Aorta (tissue), 5 donors: ENCODE results near the gene AP4M1. TPM values are rescaled to one million over a fixed set of nuclear protein-coding genes. Genes with fewer than 3 reads are reported as not detected.
A peak's percentile ranks its signal among the peaks of the same experiment; 100 is the strongest.

Experiments
- ATAC-seq: fragments of 200-7000 bp; cut with Tn5 transposase; one replicate; pipeline ENCODE4 v1.9.1; 2022; ENCODE audit warnings: moderate library complexity; ENCODE audit not compliant: low FRiP score
- DNase-seq, 2 donors: peaks; one replicate each; pipeline ENCODE4 v3.0.0-alpha.2; 2020
- H3K27ac ChIP-seq, 2 donors: one replicate each; pipeline ENCODE4 v1.5.1; 2013; ENCODE audit warnings: low read length in 2 of 2, mild to moderate bottlenecking in 2 of 2, moderate library complexity in 2 of 2, control low read depth in 1 of 2, inconsistent platforms in 1 of 2, low read depth in 1 of 2
- H3K27me3 ChIP-seq, 2 donors: one replicate each; pipeline ENCODE4 v1.6.1; 2013; ENCODE audit warnings: control low read depth in 1 of 2, low read length in 1 of 2, mild to moderate bottlenecking in 1 of 2, moderate library complexity in 1 of 2; ENCODE audit not compliant: insufficient read depth in 2 of 2, control insufficient read depth in 1 of 2
- H3K36me3 ChIP-seq, 2 donors: one replicate each; pipeline ENCODE4 v1.6.1; 2013; ENCODE audit warnings: control low read depth in 1 of 2, low read length in 1 of 2, mild to moderate bottlenecking in 1 of 2; ENCODE audit not compliant: insufficient read depth in 2 of 2, control insufficient read depth in 1 of 2
- H3K4me1 ChIP-seq, 2 donors: one replicate each; pipeline ENCODE4 v1.6.1; 2013; ENCODE audit warnings: low read length in 2 of 2, control low read depth in 1 of 2, mild to moderate bottlenecking in 1 of 2, moderate library complexity in 1 of 2; ENCODE audit not compliant: insufficient read depth in 2 of 2, control insufficient read depth in 1 of 2
- H3K4me3 ChIP-seq, 2 donors: one replicate each; pipeline ENCODE4 v1.5.1; 2013; ENCODE audit warnings: low read length in 2 of 2, control low read depth in 1 of 2, mild to moderate bottlenecking in 1 of 2
- H3K9me3 ChIP-seq: one replicate; pipeline ENCODE4 v1.6.1; 2013; ENCODE audit warnings: mild to moderate bottlenecking, low read length; ENCODE audit not compliant: control insufficient read depth
- WGBS, 2 donors: extraction: QIAGEN DNeasy Blood & Tissue Kit; methylation state at CpG; one replicate each; pipeline ENCODE4 v1.1.7; 2013; 5-methylcytosine and 5-hydroxymethylcytosine counted together
- intact Hi-C, 2 donors: fragments of 100-400 bp; cut with DNase I; formaldehyde crosslinking; loops; one replicate each; pipeline versions ENCODE4 v1.14.2 to v1.15.0; 2022
- polyA plus RNA-seq, 2 donors: library from polyadenylated mRNA; stranded (reverse); fragments of 200-250 nt; gene quantifications; one replicate each; pipeline ENCODE4 v1.2.3, GENCODE V29; 2013
- total RNA-seq, 2 donors: library from RNA; stranded (reverse); fragmentation: NEBNext Ultra II Directional; extraction: Animal tissue kit (Norgen Biotek cat#: 25700); gene quantifications; one replicate each; pipeline ENCODE4 v1.2.1, GENCODE V29; 2021
- donor health status: healthy with polysubstance abuse.
- donor health status: Bipolar disorder and iron deficiency.
- donor health status: DM: no; HTN: no; CAD: no.
- donor health status: DM: no; HTN: no; CAD: no.
- donor health status: DM: yes; HTN: yes; CAD: no.

AP4M1 gene
- total and polyA plus RNA-seq, 4 donors, result 8.1 to 60.9 (median 17.7) TPM

GRCh38 chr7:100065452-100066186, 35.8 kb upstream of the AP4M1 start:
- ATAC-seq (peak; percentile 45), DNase-seq (no peak)
- no peak overlapping the region for H3K4me3 ChIP-seq
- intact Hi-C loops, result no loop called here
- H3K36me3 ChIP-seq, result peaks cover 8 to 10% of the 10 kb centered on the region in 2 donors
- no peaks in the 10 kb centered on the region for H3K27me3 ChIP-seq
- H3K27ac ChIP-seq, result no peak overlapping the region
- no peaks in the 10 kb centered on the region for H3K4me1 ChIP-seq
- no peaks in the 10 kb centered on the region for H3K9me3 ChIP-seq
- 46 to 51% methylated on average over 8 of the region's 8 CpGs for WGBS, 2 donors

- H3K4me1 ChIP-seq, result no peaks in the 10 kb centered on the region
- DNase-seq (no peak), ATAC-seq (no peak)
- H3K9me3 ChIP-seq, result peaks cover 6% of the 10 kb centered on the region
- WGBS, 2 donors, result 88 to 89% methylated on average over 7 of the region's 7 CpGs
- no peak overlapping the region for H3K4me3 ChIP-seq
- H3K27me3 ChIP-seq, result no peaks in the 10 kb centered on the region
- no peak overlapping the region for H3K27ac ChIP-seq
- intact Hi-C loops, result no loop called here
- H3K36me3 ChIP-seq, result peaks cover 20% of the 10 kb centered on the region in 2 donors
Measured at GRCh38 chr7:100066953-100067352, 34.5 kb upstream of the AP4M1 start.

GRCh38 chr7:100069991-100070390, 31.5 kb upstream of the AP4M1 start:
- WGBS, 2 donors, result 97 to 98% methylated on average over 5 of the region's 5 CpGs
- no peak for ATAC-seq
- no peak for DNase-seq
- Histone ChIP-seq H3K4me3 (no peak overlapping the region), H3K27me3 (no peaks in the 10 kb centered on the region), H3K36me3 (peaks cover 25 to 34% of the 10 kb centered on the region in 2 donors), H3K9me3 (peaks cover 9% of the 10 kb centered on the region), H3K4me1 (no peaks in the 10 kb centered on the region), H3K27ac (no peak overlapping the region)
- intact Hi-C loops, result no loop called here

GRCh38 chr7:100071018-100071723, 30.3 kb upstream of the AP4M1 start:
- intact Hi-C loops, result no loop called here
- H3K4me3 ChIP-seq, result no peak overlapping the region
- ATAC-seq (no peak), DNase-seq (no peak)
- 99% methylated on average over 11 of the region's 11 CpGs for WGBS, 2 donors
- peaks cover 9% of the 10 kb centered on the region for H3K9me3 ChIP-seq
- H3K36me3 ChIP-seq, result peaks cover 31 to 34% of the 10 kb centered on the region in 2 donors
- no peaks in the 10 kb centered on the region for H3K27me3 ChIP-seq
- H3K4me1 ChIP-seq, result no peaks in the 10 kb centered on the region
- H3K27ac ChIP-seq, result no peak overlapping the region

GRCh38 chr7:100072462-100072861, 29.0 kb upstream of the AP4M1 start:
- 97 to 99% methylated on average over 10 of the region's 10 CpGs for WGBS, 2 donors
- ATAC-seq (no peak), DNase-seq (no peak)
- H3K4me1 ChIP-seq, result no peaks in the 10 kb centered on the region
- no peaks in the 10 kb centered on the region for H3K27me3 ChIP-seq
- peaks cover 31 to 37% of the 10 kb centered on the region in 2 donors for H3K36me3 ChIP-seq
- H3K9me3 ChIP-seq, result peaks cover 9% of the 10 kb centered on the region
- no peak overlapping the region for H3K27ac ChIP-seq
- no peak overlapping the region for H3K4me3 ChIP-seq
- intact Hi-C loops, result no loop called here

GRCh38 chr7:100074841-100075240, 26.6 kb upstream of the AP4M1 start:
- Histone ChIP-seq H3K4me1 (no peaks in the 10 kb centered on the region), H3K27ac (no peak overlapping the region), H3K36me3 (peaks cover 31 to 34% of the 10 kb centered on the region in 2 donors), H3K4me3 (no peak overlapping the region), H3K9me3 (peaks cover 9% of the 10 kb centered on the region), H3K27me3 (no peaks in the 10 kb centered on the region)
- ATAC-seq, result no peak
- no peak for DNase-seq
- 95 to 96% methylated on average over 7 of the region's 7 CpGs for WGBS, 2 donors
- intact Hi-C loops, result no loop called here

- no peak for ATAC-seq
- no peaks in the 10 kb centered on the region for H3K4me1 ChIP-seq
- DNase-seq, result no peak
- H3K27me3 ChIP-seq, result no peaks in the 10 kb centered on the region
- H3K27ac ChIP-seq, result no peak overlapping the region
- peaks cover 31% of the 10 kb centered on the region in 2 donors for H3K36me3 ChIP-seq
- H3K9me3 ChIP-seq, result peaks cover 9% of the 10 kb centered on the region
- intact Hi-C loops, result no loop called here
- WGBS, 2 donors, result 92 to 96% methylated on average over 6 of the region's 6 CpGs
- no peak overlapping the region for H3K4me3 ChIP-seq
Measured at GRCh38 chr7:100075418-100075817, 26.0 kb upstream of the AP4M1 start.

GRCh38 chr7:100077205-100077604, 24.2 kb upstream of the AP4M1 start:
- Histone ChIP-seq H3K27ac (no peak overlapping the region), H3K9me3 (peaks cover 2% of the 10 kb centered on the region), H3K4me3 (no peak overlapping the region), H3K36me3 (peaks cover 15 to 18% of the 10 kb centered on the region in 2 donors), H3K27me3 (no peaks in the 10 kb centered on the region), H3K4me1 (no peaks in the 10 kb centered on the region)
- no peak for ATAC-seq
- 93 to 99% methylated on average over 4 of the region's 4 CpGs for WGBS, 2 donors
- no peak for DNase-seq
- intact Hi-C loops, result no loop called here
